GM13976 (cell line): Measurements from ENCODE around the gene TXLNA.

ENCODE experiments used
- DNase-seq: peaks from one replicate; pipeline ENCODE4 v3.0.0; 2012; ENCODE audit warnings: low spot score
- CTCF ChIP-seq: IDR thresholded peaks from 2 replicates; pipeline ENCODE4 v1.5.1; 2012; ENCODE audit warnings: borderline replicate concordance, mild to moderate bottlenecking; ENCODE audit not compliant: insufficient read depth; ENCODE audit errors: extremely low read depth, missing control alignments, control extremely low read depth
- in situ Hi-C: fragments of 300-500 bp; cut with MboI; formaldehyde crosslinking; loops from one replicate; pipeline ENCODE4 v1.12.0; 2022; ENCODE audit warnings: low sequenced_read_pairs, mixed read lengths, inconsistent platforms; ENCODE audit not compliant: unreplicated experiment

The TXLNA gene

GRCh38 chr1:32184650-32185049 lies 5.2 kb downstream of the TXLNA start:
- DNase-seq: no peak
- no peak for TF ChIP-seq CTCF
- in situ Hi-C loops: no loop called here

GRCh38 chr1:32186077-32186476 lies 6.6 kb downstream of the TXLNA start:
- no peak for DNase-seq
- TF ChIP-seq CTCF: no peak
- in situ Hi-C loops: no loop called here

GRCh38 chr1:32186491-32186890 lies 7.0 kb downstream of the TXLNA start:
- no peak for TF ChIP-seq CTCF
- in situ Hi-C loops: no loop called here

GRCh38 chr1:32187850-32188249 lies 8.4 kb downstream of the TXLNA start:
- TF ChIP-seq CTCF: no peak
- no peak for DNase-seq
- in situ Hi-C loops: no loop called here

More at GRCh38 chr1:32186491-32186890, 7.0 kb downstream of the TXLNA start:
- DNase-seq: no peak

GRCh38 chr1:32192220-32192948 lies 12.9 kb downstream of the TXLNA start:
- DNase-seq: no peak
- in situ Hi-C loops: no loop called here
- TF ChIP-seq CTCF: no peak

GRCh38 chr1:32194984-32195383 lies 15.5 kb downstream of the TXLNA start:
- no peak for DNase-seq
- in situ Hi-C loops: no loop called here
- no peak for TF ChIP-seq CTCF

GRCh38 chr1:32195531-32195930 lies 16.1 kb downstream of the TXLNA start:
- no peak for DNase-seq
- no peak for TF ChIP-seq CTCF
- in situ Hi-C loops: no loop called here
